ENCODE data around the gene SAMMSON. TPM values are rescaled to one million over a fixed set of nuclear protein-coding genes. Genes with fewer than 3 reads are reported as not detected.

The SAMMSON gene
- total and polyA plus RNA-seq, 11 donors, result not detected

DNA sequence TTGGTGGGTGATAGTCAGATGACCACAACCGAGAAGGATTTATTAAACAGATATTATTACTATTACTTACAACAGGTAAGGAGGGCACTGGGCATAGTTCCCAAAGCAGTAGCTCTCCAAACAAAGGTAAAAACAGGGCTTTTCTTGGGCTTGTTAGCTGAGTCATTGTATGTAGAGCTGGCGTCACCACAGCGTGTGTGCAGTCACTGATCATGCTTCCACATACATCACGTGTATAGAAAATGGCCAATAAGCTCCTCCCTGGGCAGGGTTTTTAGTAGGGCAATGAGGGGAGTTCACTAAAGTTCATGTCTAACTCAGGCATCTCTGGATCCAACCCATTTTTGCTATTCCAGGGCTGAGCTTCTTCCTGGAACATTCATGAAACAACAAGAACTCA is 5.8 kb upstream of the SAMMSON start:
- Histone ChIP-seq H3K4me1 (peaks cover 0 to 8% (median 0%) of the 10 kb centered on the region in 12 donors), H3K27me3 (no peaks in the 10 kb centered on the region), H3K4me3 (no peak overlapping the region), H3K27ac (no peak overlapping the region), H3K36me3 (no peaks in the 10 kb centered on the region), H3K9me3 (no peaks in the 10 kb centered on the region)
- DNase-seq (no peak), ATAC-seq (no peak)
- intact Hi-C loops (cut with DNase I), result no loop called here
- WGBS, 4 donors, result 87 to 96% (median 93%) methylated on average over 3 to 4 of the region's 4 CpGs
- TF ChIP-seq, protein P1, sequence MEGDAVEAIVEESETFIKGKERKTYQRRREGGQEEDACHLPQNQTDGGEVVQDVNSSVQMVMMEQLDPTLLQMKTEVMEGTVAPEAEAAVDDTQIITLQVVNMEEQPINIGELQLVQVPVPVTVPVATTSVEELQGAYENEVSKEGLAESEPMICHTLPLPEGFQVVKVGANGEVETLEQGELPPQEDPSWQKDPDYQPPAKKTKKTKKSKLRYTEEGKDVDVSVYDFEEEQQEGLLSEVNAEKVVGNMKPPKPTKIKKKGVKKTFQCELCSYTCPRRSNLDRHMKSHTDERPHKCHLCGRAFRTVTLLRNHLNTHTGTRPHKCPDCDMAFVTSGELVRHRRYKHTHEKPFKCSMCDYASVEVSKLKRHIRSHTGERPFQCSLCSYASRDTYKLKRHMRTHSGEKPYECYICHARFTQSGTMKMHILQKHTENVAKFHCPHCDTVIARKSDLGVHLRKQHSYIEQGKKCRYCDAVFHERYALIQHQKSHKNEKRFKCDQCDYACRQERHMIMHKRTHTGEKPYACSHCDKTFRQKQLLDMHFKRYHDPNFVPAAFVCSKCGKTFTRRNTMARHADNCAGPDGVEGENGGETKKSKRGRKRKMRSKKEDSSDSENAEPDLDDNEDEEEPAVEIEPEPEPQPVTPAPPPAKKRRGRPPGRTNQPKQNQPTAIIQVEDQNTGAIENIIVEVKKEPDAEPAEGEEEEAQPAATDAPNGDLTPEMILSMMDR (IDR thresholded peaks at IDR 0.05), result no peak
- no peak for TF ChIP-seq POLR2A (IDR thresholded peaks at IDR 0.05)

DNA sequence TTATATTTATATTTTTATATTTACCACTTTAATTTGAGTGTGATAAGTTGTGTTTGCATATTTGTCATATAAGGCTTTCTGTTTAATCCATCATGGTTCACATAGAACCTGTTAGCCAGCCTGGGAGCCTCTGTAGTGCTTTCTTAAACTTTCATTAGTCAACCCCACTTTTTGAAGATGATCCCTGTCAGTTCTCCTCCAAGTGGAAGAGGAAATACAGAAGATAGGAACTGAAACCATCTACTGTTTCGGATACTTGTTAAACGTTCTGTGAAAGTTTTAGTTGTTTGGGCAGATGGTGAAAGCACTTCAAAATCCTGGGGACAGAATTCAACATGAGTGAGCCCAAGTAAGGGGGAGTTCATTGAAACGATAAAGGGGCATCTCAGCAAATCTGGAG is 4.6 kb upstream of the SAMMSON start:
- DNase-seq, result no peak
- no peaks in the 10 kb centered on the region for H3K36me3 ChIP-seq
- 72 to 79% (median 75%) methylated on average over 3 of the region's 3 CpGs for WGBS, 4 donors
- no peak overlapping the region for H3K4me3 ChIP-seq
- H3K27me3 ChIP-seq, result no peaks in the 10 kb centered on the region
- peak overlapping the region in 1 of 12 donors; percentile 35 for H3K27ac ChIP-seq
- intact Hi-C loops (cut with DNase I), result no loop called here
- no peak for TF ChIP-seq POLR2A (IDR thresholded peaks at IDR 0.05)
- TF ChIP-seq, protein P1 (IDR thresholded peaks at IDR 0.05), result no peak
- peak in 1 of 4 donors; percentile 24 for ATAC-seq
- no peaks in the 10 kb centered on the region for H3K9me3 ChIP-seq
- H3K4me1 ChIP-seq, result peaks cover 0 to 8% (median 0%) of the 10 kb centered on the region in 12 donors

DNA sequence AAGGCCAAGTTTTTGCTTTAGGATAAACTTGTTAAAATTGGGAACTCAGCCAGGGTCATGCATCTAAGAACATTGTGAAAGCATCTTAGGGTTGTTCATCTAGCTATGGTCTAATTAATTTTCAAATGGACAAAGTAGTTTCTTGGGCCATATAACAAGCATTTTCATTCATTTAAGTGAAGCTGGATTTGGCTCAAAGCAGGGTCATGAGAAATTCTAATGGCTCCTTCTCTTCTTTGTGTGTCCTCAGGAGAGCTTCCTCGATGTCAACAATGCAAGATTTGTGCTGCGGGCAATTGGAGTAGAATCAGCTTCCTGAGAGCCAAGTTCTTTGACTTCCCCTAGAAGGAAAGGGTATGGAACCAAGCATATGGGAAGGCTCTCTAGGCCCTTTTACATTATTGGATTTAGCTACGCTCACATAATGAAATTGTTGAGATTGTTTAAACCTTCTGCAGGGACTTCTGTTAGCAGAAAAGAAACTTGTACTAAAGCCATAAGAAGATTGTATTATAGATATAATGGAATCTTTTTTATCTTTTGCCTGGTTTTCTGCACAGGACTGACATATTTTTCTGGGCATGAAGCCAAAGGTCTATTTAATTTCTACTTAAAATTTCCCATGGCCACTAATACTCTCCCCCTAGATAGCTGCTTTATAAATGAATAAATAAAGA is 1.8 kb upstream of the SAMMSON start:
- H3K4me3 ChIP-seq, result no peak overlapping the region
- H3K27me3 ChIP-seq, result no peaks in the 10 kb centered on the region
- intact Hi-C loops (cut with DNase I), result no loop called here
- peaks cover 0 to 3% (median 0%) of the 10 kb centered on the region in 12 donors for H3K4me1 ChIP-seq
- DNase-seq, result no peak
- ATAC-seq, result no peak
- H3K9me3 ChIP-seq, result peaks cover 0 to 4% (median 0%) of the 10 kb centered on the region in 12 donors
- TF ChIP-seq, protein P1 (IDR thresholded peaks at IDR 0.05), result no peak
- TF ChIP-seq POLR2A (IDR thresholded peaks at IDR 0.05), result no peak
- no peaks in the 10 kb centered on the region for H3K36me3 ChIP-seq
- WGBS, 4 donors, result 42 to 57% (median 47%) methylated on average over 3 of the region's 3 CpGs
- peak overlapping the region in 2 of 12 donors; percentile 2 to 64 for H3K27ac ChIP-seq

DNA sequence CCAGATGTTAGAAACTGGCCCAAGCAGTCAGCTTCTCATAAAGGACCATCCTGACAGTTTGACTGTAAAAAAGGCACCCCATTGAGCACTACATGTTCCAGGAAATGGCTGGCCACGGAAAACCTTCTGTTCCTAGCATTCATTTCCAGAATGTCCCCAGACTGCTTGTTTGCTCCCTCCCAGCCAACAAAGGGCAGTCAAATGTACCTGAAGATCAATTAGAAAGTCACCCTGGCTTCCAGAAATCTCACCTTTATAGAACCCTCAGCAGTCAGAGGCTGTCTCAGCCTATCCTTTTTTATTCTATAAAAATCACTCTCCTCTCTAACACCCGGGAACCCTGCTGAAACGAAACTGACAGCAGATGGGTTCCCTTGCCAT is 784 bp upstream of the SAMMSON start:
- Histone ChIP-seq H3K9me3 (peaks cover 0 to 9% (median 0%) of the 10 kb centered on the region in 12 donors), H3K4me3 (peak overlapping the region in 10 of 12 donors; percentile 4 to 54 (median 31)), H3K27ac (peak overlapping the region in 4 of 12 donors; percentile 39 to 64 (median 44)), H3K27me3 (no peaks in the 10 kb centered on the region), H3K4me1 (no peaks in the 10 kb centered on the region), H3K36me3 (no peaks in the 10 kb centered on the region)
- intact Hi-C loops (cut with DNase I), result no loop called here
- 34 to 57% (median 44%) methylated on average over 3 of the region's 3 CpGs for WGBS, 4 donors
- peak in 1 of 4 donors; percentile 41 for ATAC-seq
- no peak for TF ChIP-seq POLR2A (IDR thresholded peaks at IDR 0.05)
- TF ChIP-seq, protein P1 (IDR thresholded peaks at IDR 0.05), result no peak
- no peak for DNase-seq
